Liver (tissue), 3 donors: Measurements from ENCODE around the gene TUNAR.

ENCODE experiments used
- RAD21 ChIP-seq, 2 donors: IDR thresholded peaks; 2 replicates each; pipeline ENCODE4 v1.6.1; 2016; ENCODE audit warnings: antibody characterized with exemption in 2 of 2, mild to moderate bottlenecking in 2 of 2
- TF ChIP-seq, protein P1 (sequence below): fragments of 150-350 bp; IDR thresholded peaks from 2 replicates; pipeline ENCODE4 v1.5.1; 2017; ENCODE audit warnings: improper control_type of control experiment, low read depth, low read length; ENCODE audit not compliant: missing input control
- TF ChIP-seq, protein P2 (sequence below): IDR thresholded peaks from 2 replicates; pipeline ENCODE4 v1.6.1; 2016; ENCODE audit warnings: antibody characterized with exemption, mild to moderate bottlenecking
- TF ChIP-seq, protein P3 (sequence below): IDR thresholded peaks from 2 replicates; pipeline ENCODE4 v1.6.1; 2016; ENCODE audit warnings: antibody characterized with exemption
- donor health status: healthy.
- donor health status: healthy.

DNA sequence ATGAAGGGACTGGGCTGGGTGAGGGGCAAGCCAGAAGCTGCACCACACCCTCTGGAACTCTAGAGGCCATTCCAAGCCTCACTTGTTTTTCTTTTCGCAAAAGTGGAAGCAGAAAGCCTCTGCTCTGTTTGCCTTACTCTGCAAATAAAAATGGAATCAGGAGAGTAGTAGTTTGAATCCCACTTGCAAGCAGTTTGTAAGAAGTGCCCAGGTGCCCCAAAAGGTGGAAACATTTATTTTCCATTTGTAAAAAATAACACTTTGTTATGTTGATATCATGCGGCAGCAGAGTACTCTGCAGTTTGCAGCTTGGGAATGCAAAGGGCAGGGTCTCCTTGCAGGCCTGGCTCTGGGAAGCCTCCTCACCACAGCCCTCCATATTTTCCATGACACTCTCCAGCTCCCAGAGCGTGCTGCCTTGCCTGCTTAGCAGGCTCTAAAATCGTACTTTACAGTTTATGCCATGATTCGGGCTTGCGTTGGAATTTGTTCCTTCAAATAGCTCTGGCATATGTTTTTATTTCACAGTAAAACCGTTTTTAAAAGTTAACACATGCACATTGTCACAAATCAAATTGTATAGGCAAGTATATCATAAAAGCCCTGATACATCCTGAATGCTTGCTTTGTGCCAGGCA, 20.0 kb downstream of the TUNAR start:
- TF ChIP-seq, protein P1, sequence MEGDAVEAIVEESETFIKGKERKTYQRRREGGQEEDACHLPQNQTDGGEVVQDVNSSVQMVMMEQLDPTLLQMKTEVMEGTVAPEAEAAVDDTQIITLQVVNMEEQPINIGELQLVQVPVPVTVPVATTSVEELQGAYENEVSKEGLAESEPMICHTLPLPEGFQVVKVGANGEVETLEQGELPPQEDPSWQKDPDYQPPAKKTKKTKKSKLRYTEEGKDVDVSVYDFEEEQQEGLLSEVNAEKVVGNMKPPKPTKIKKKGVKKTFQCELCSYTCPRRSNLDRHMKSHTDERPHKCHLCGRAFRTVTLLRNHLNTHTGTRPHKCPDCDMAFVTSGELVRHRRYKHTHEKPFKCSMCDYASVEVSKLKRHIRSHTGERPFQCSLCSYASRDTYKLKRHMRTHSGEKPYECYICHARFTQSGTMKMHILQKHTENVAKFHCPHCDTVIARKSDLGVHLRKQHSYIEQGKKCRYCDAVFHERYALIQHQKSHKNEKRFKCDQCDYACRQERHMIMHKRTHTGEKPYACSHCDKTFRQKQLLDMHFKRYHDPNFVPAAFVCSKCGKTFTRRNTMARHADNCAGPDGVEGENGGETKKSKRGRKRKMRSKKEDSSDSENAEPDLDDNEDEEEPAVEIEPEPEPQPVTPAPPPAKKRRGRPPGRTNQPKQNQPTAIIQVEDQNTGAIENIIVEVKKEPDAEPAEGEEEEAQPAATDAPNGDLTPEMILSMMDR, result no peak
- TF ChIP-seq, protein P2, sequence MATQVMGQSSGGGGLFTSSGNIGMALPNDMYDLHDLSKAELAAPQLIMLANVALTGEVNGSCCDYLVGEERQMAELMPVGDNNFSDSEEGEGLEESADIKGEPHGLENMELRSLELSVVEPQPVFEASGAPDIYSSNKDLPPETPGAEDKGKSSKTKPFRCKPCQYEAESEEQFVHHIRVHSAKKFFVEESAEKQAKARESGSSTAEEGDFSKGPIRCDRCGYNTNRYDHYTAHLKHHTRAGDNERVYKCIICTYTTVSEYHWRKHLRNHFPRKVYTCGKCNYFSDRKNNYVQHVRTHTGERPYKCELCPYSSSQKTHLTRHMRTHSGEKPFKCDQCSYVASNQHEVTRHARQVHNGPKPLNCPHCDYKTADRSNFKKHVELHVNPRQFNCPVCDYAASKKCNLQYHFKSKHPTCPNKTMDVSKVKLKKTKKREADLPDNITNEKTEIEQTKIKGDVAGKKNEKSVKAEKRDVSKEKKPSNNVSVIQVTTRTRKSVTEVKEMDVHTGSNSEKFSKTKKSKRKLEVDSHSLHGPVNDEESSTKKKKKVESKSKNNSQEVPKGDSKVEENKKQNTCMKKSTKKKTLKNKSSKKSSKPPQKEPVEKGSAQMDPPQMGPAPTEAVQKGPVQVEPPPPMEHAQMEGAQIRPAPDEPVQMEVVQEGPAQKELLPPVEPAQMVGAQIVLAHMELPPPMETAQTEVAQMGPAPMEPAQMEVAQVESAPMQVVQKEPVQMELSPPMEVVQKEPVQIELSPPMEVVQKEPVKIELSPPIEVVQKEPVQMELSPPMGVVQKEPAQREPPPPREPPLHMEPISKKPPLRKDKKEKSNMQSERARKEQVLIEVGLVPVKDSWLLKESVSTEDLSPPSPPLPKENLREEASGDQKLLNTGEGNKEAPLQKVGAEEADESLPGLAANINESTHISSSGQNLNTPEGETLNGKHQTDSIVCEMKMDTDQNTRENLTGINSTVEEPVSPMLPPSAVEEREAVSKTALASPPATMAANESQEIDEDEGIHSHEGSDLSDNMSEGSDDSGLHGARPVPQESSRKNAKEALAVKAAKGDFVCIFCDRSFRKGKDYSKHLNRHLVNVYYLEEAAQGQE, result no peak
- no peak for TF ChIP-seq RAD21 (IDR thresholded peaks at IDR 0.05)
- TF ChIP-seq, protein P3, sequence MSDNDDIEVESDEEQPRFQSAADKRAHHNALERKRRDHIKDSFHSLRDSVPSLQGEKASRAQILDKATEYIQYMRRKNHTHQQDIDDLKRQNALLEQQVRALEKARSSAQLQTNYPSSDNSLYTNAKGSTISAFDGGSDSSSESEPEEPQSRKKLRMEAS, result no peak
